Endothelial cell (in vitro differentiated cells): ENCODE data around the gene GRIN2A. TPM values are rescaled to one million over a fixed set of nuclear protein-coding genes. Genes with fewer than 3 reads are reported as not detected.

Experiments
- DNase-seq: peaks from one replicate; pipeline ENCODE4 v3.0.0; 2021; ENCODE audit warnings: low spot score
- H3K27ac Mint-ChIP-seq: one replicate; pipeline ENCODE4 v1.8.0; 2021; ENCODE audit warnings: mixed read lengths, inconsistent platforms; ENCODE audit not compliant: unreplicated experiment
- H3K27me3 Mint-ChIP-seq: one replicate; pipeline ENCODE4 v1.8.0; 2021; ENCODE audit warnings: mild to moderate bottlenecking, moderate library complexity, mixed read lengths, inconsistent platforms; ENCODE audit not compliant: unreplicated experiment
- H3K36me3 Mint-ChIP-seq: one replicate; pipeline ENCODE4 v1.8.0; 2021; ENCODE audit warnings: mild to moderate bottlenecking, low read depth, mixed read lengths, inconsistent platforms; ENCODE audit not compliant: unreplicated experiment
- H3K4me1 Mint-ChIP-seq: one replicate; pipeline ENCODE4 v1.8.0; 2021; ENCODE audit warnings: mild to moderate bottlenecking, mixed read lengths, inconsistent platforms; ENCODE audit not compliant: unreplicated experiment
- H3K4me3 Mint-ChIP-seq: one replicate; pipeline ENCODE4 v1.8.0; 2021; ENCODE audit warnings: mild to moderate bottlenecking, mixed read lengths, inconsistent platforms; ENCODE audit not compliant: unreplicated experiment
- H3K9me3 Mint-ChIP-seq: one replicate; pipeline ENCODE4 v1.8.0; 2021; ENCODE audit warnings: mixed read lengths, inconsistent platforms; ENCODE audit not compliant: unreplicated experiment
- CTCF ChIP-seq: fragments of 200-600 bp; sonication (generic); IDR thresholded peaks from one replicate; pipeline ENCODE4 v1.5.0; 2021; ENCODE audit warnings: antibody characterized with exemption; ENCODE audit not compliant: unreplicated experiment
- total RNA-seq: library from RNA; stranded (reverse); fragmentation: NEBNext Ultra II Directional; extraction: Animal tissue kit (Norgen Biotek cat#: 25700); gene quantifications from one replicate; pipeline ENCODE4 v1.2.1, GENCODE V29; 2021; ENCODE audit not compliant: unreplicated experiment

Gene GRIN2A
- total RNA-seq, 1 donor from 2014 or later: 0.03 TPM

- no peak overlapping the region for H3K27ac Mint-ChIP-seq
- no peak for DNase-seq
- no peaks in the 10 kb centered on the region for H3K9me3 Mint-ChIP-seq
- no peaks in the 10 kb centered on the region for H3K36me3 Mint-ChIP-seq
- no peaks in the 10 kb centered on the region for H3K27me3 Mint-ChIP-seq
- no peaks in the 10 kb centered on the region for H3K4me1 Mint-ChIP-seq
- no peak for TF ChIP-seq CTCF
- no peak overlapping the region for H3K4me3 Mint-ChIP-seq
Measured at GRCh38 chr16:9921997-9922396, 260.2 kb downstream of the GRIN2A start.

GRCh38 chr16:9919460-9919859 lies 262.8 kb downstream of the GRIN2A start:
- H3K27me3 Mint-ChIP-seq: no peaks in the 10 kb centered on the region
- no peak overlapping the region for H3K4me3 Mint-ChIP-seq
- DNase-seq: no peak
- H3K4me1 Mint-ChIP-seq: no peaks in the 10 kb centered on the region
- no peaks in the 10 kb centered on the region for H3K9me3 Mint-ChIP-seq
- no peaks in the 10 kb centered on the region for H3K36me3 Mint-ChIP-seq
- no peak overlapping the region for H3K27ac Mint-ChIP-seq
- no peak for TF ChIP-seq CTCF

- Mint-ChIP-seq H3K27me3 (no peaks in the 10 kb centered on the region), H3K36me3 (no peaks in the 10 kb centered on the region), H3K4me3 (no peak overlapping the region), H3K9me3 (no peaks in the 10 kb centered on the region), H3K27ac (no peak overlapping the region), H3K4me1 (no peaks in the 10 kb centered on the region)
- DNase-seq: no peak
- no peak for TF ChIP-seq CTCF
Measured at GRCh38 chr16:9917691-9918090, 264.5 kb downstream of the GRIN2A start.

- Mint-ChIP-seq H3K36me3 (no peaks in the 10 kb centered on the region), H3K4me3 (no peak overlapping the region), H3K27me3 (peaks cover 2% of the 10 kb centered on the region), H3K4me1 (no peaks in the 10 kb centered on the region), H3K9me3 (no peaks in the 10 kb centered on the region), H3K27ac (no peak overlapping the region)
- no peak for TF ChIP-seq CTCF
- DNase-seq: no peak
Measured at GRCh38 chr16:9913604-9914326, 268.5 kb downstream of the GRIN2A start.

GRCh38 chr16:9911989-9912388 lies 270.2 kb downstream of the GRIN2A start:
- no peak overlapping the region for H3K27ac Mint-ChIP-seq
- no peak overlapping the region for H3K4me3 Mint-ChIP-seq

More at GRCh38 chr16:9911989-9912388, 270.2 kb downstream of the GRIN2A start:
- no peak for DNase-seq
- H3K4me1 Mint-ChIP-seq: peaks cover 3% of the 10 kb centered on the region
- no peaks in the 10 kb centered on the region for H3K36me3 Mint-ChIP-seq
- no peaks in the 10 kb centered on the region for H3K9me3 Mint-ChIP-seq
- peaks cover 2% of the 10 kb centered on the region for H3K27me3 Mint-ChIP-seq
- TF ChIP-seq CTCF: no peak
